ENCODE measurements around the gene ADORA2A.

GRCh38 chr22:24457894-24458420 is 30.6 kb downstream of the ADORA2A start:
- TF ChIP-seq TBL1XR1 (IDR thresholded peaks at IDR 0.05; ENCODE audit: low read depth, low read length) = no peak
- TF ChIP-seq POLR2AphosphoS5 (IDR thresholded peaks at IDR 0.05; ENCODE audit: low read length) = no peak
- no peak for TF ChIP-seq TAF1 (IDR thresholded peaks at IDR 0.05; ENCODE audit: borderline replicate concordance, low read depth, low read length)
- TF ChIP-seq POLR2A (IDR thresholded peaks at IDR 0.05; ENCODE audit: low read depth, low read length) = no peak
- TF ChIP-seq CTCF (IDR thresholded peaks at IDR 0.05 in 2 of 3, conservative IDR thresholded peaks at IDR 0.05 in 1 of 3; ENCODE audit: control insufficient read depth in 2 of 3, extremely low read depth in 1 of 3, insufficient read depth in 1 of 3, low read depth in 3 of 3, low read length in 3 of 3) = no peak
- TF ChIP-seq RAD21 (IDR thresholded peaks at IDR 0.05; ENCODE audit: insufficient read depth, low read depth, low read length) = no peak
- no peak for TF ChIP-seq HDAC6 (IDR thresholded peaks at IDR 0.05; ENCODE audit: unreplicated experiment)
- TF ChIP-seq EZH2 (IDR thresholded peaks at IDR 0.05; ENCODE audit: borderline replicate concordance, control insufficient read depth, low read depth, low read length) = no peak
- no peak for TF ChIP-seq ZNF687 (IDR thresholded peaks at IDR 0.05)
- TF ChIP-seq POLR2AphosphoS2 (IDR thresholded peaks at IDR 0.05; ENCODE audit: low read depth, low read length) = no peak
